IMR-90 (cell line): ENCODE results near the gene GSPT1.

ENCODE experiments used
- CHD1 ChIP-seq: IDR thresholded peaks from 2 replicates; pipeline ENCODE4 v1.6.1; 2012; ENCODE audit warnings: low read depth, low read length, improper control_type of control experiment
- POLR2A ChIP-seq: IDR thresholded peaks from 2 replicates; pipeline ENCODE4 v1.6.1; 2012; ENCODE audit warnings: mild to moderate bottlenecking, low read depth, low read length
- RAD21 ChIP-seq: IDR thresholded peaks from 2 replicates; pipeline ENCODE4 v1.6.1; 2012; ENCODE audit warnings: low read length, improper control_type of control experiment

GRCh38 chr16:11833951-11834695 is 81.6 kb downstream of the GSPT1 start:
- TF ChIP-seq RAD21 (no peak), CHD1 (no peak), POLR2A (no peak)
